Transverse colon (tissue), 4 donors: ENCODE results near the gene FZD10. TPM values are rescaled to one million over a fixed set of nuclear protein-coding genes. Genes with fewer than 3 reads are reported as not detected.

Experiments
- DNase-seq: peaks from one replicate; pipeline ENCODE4 v3.0.0-alpha.2; 2019
- H3K27ac ChIP-seq, 4 donors: fragments of 200-600 bp; sonication (generic); 2 replicates each; pipeline ENCODE4 v1.5.1; 2016 to 2018; ENCODE audit warnings: inconsistent platforms in 4 of 4
- H3K27me3 ChIP-seq: fragments of 200-600 bp; sonication (generic); 2 replicates; pipeline ENCODE4 v1.5.1; 2017; ENCODE audit warnings: inconsistent platforms
- H3K36me3 ChIP-seq, 4 donors: fragments of 200-600 bp; sonication (generic); 2 replicates each; pipeline ENCODE4 v1.5.1; 2017 to 2019; ENCODE audit warnings: inconsistent platforms in 4 of 4
- H3K4me1 ChIP-seq, 4 donors: fragments of 200-600 bp; sonication (generic); 2 replicates each; pipeline ENCODE4 v1.5.1; 2017 to 2020; ENCODE audit warnings: inconsistent platforms in 4 of 4
- H3K4me3 ChIP-seq, 4 donors: fragments of 200-600 bp; sonication (generic); 1 replicate in 1 of 4; 2 replicates in 3 of 4; pipeline versions ENCODE4 v1.5.1 to v1.6.1; 2017 to 2019; ENCODE audit warnings: inconsistent platforms in 4 of 4
- H3K9me3 ChIP-seq, 2 donors: fragments of 200-600 bp; sonication (generic); 2 replicates each; pipeline ENCODE4 v1.5.1; 2017 to 2019; ENCODE audit warnings: inconsistent platforms in 2 of 2
- CTCF ChIP-seq, 5 experiments: fragments of 200-600 bp in 3 of 5; fragments of 450-650 bp in 2 of 5; sonication (generic) in 3 of 5; IDR thresholded peaks; 1 replicate in 2 of 5; 2 replicates in 3 of 5; pipeline ENCODE4 v1.5.1; 2016 to 2017; ENCODE audit warnings: antibody characterized with exemption in 5 of 5, inconsistent platforms in 3 of 5, mild to moderate bottlenecking in 2 of 5, moderate library complexity in 1 of 5
- EP300 ChIP-seq: sonication (generic); formaldehyde crosslinking; IDR thresholded peaks from one replicate; pipeline ENCODE4 v1.6.1; 2017; ENCODE audit warnings: antibody characterized with exemption, low read depth
- POLR2A ChIP-seq: fragments of 450-650 bp; IDR thresholded peaks from one replicate; pipeline ENCODE4 v1.6.1; 2016; ENCODE audit warnings: antibody characterized with exemption, mild to moderate bottlenecking, moderate library complexity
- POLR2AphosphoS5 ChIP-seq, 3 donors: sonication (generic); formaldehyde crosslinking; IDR thresholded peaks; one replicate each; pipeline ENCODE4 v1.6.1; 2016; ENCODE audit warnings: antibody characterized with exemption in 3 of 3
- WGBS, 2 donors: methylation state at CpG; one replicate each; pipeline ENCODE4 v1.1.5; 2018; ENCODE audit warnings: low coverage in 1 of 2; 5-methylcytosine and 5-hydroxymethylcytosine counted together
- in situ Hi-C, 4 donors: fragments of 200-750 bp; cut with MboI; loops; one replicate each; pipeline versions ENCODE4 v1.15.0 to v1.15.1; 2017; ENCODE audit warnings: low sequenced_read_pairs in 3 of 4, low pct_ligation_motif_present in 1 of 4, low pct_unique_long_range_greater_than_20kb in 1 of 4
- intact Hi-C: fragments of 100-400 bp; cut with DNase I; formaldehyde crosslinking; loops from one replicate; pipeline ENCODE4 v1.15.1; 2023; ENCODE audit warnings: low total_unique reads
- total RNA-seq, 4 donors: library from RNA; depleted of rRNA; stranded (reverse); fragments of >200 nt; gene quantifications; one replicate each; pipeline ENCODE4 v1.1.0, GENCODE V29; 2016

Gene FZD10
- total RNA-seq, 4 donors from 2014 or later, result 0.32 to 0.68 TPM; not detected in 2

GRCh38 chr12:130156652-130157275 is 5.5 kb upstream of the FZD10 start:
- 74% methylated on average over 7 to 13 of the region's 13 CpGs for WGBS, 2 donors
- Histone ChIP-seq H3K36me3 (no peaks in the 10 kb centered on the region), H3K9me3 (no peaks in the 10 kb centered on the region), H3K4me1 (peaks cover 0 to 14% (median 7%) of the 10 kb centered on the region in 4 donors), H3K27me3 (peaks cover 47% of the 10 kb centered on the region), H3K27ac (no peak overlapping the region), H3K4me3 (no peak overlapping the region)
- in situ Hi-C loops (no loop called here), intact Hi-C loops (no loop called here)
- TF ChIP-seq CTCF (IDR thresholded peaks at IDR 0.05) (no peak), POLR2AphosphoS5 (IDR thresholded peaks at IDR 0.05) (no peak), POLR2A (no peak), EP300 (no peak)
- DNase-seq, result no peak

GRCh38 chr12:130157998-130158753 is 4.1 kb upstream of the FZD10 start:
- Histone ChIP-seq H3K4me3 (no peak overlapping the region), H3K27ac (no peak overlapping the region), H3K36me3 (no peaks in the 10 kb centered on the region), H3K4me1 (peaks cover 0 to 19% (median 9%) of the 10 kb centered on the region in 4 donors), H3K27me3 (peaks cover 61% of the 10 kb centered on the region), H3K9me3 (no peaks in the 10 kb centered on the region)
- 39 to 53% methylated on average over 10 to 15 of the region's 15 CpGs for WGBS, 2 donors
- in situ Hi-C loops (no loop called here), intact Hi-C loops (no loop called here)
- no peak for TF ChIP-seq POLR2A
- TF ChIP-seq CTCF (IDR thresholded peaks at IDR 0.05), result no peak
- no peak for TF ChIP-seq EP300
- TF ChIP-seq POLR2AphosphoS5 (IDR thresholded peaks at IDR 0.05), result no peak
- no peak for DNase-seq

DNA sequence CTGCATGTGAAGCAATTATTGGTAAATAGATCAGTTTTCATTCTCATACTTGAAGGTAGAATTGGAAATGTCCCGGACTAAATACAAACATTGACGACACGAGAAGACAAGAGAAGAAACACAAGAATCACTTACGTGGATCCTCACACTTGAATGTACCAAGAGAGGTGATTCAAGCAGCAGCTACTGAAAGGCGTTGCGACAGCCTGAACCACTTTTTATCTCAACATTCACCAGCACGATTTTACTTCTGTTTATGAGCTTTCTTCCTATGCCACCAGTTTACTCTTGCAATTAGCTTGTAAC is 3.6 kb upstream of the FZD10 start:
- H3K4me3 ChIP-seq, result no peak overlapping the region
- no peaks in the 10 kb centered on the region for H3K36me3 ChIP-seq
- no peaks in the 10 kb centered on the region for H3K9me3 ChIP-seq
- DNase-seq, result no peak
- 20 to 40% methylated on average over 1 to 7 of the region's 7 CpGs for WGBS, 2 donors
- no peak overlapping the region for H3K27ac ChIP-seq
- intact Hi-C loops, result no loop called here
- H3K4me1 ChIP-seq, result peaks cover 0 to 20% (median 9%) of the 10 kb centered on the region in 4 donors
- peaks cover 66% of the 10 kb centered on the region for H3K27me3 ChIP-seq
- TF ChIP-seq POLR2A, result no peak
- TF ChIP-seq EP300, result no peak
- TF ChIP-seq CTCF (IDR thresholded peaks at IDR 0.05), result no peak
- TF ChIP-seq POLR2AphosphoS5 (IDR thresholded peaks at IDR 0.05), result no peak
- in situ Hi-C loops, result no loop called here

- peaks cover 82% of the 10 kb centered on the region for H3K27me3 ChIP-seq
- H3K36me3 ChIP-seq, result no peaks in the 10 kb centered on the region
- in situ Hi-C loops (no loop called here), intact Hi-C loops (no loop called here)
- DNase-seq, result no peak
- no peak overlapping the region for H3K27ac ChIP-seq
- no peak for TF ChIP-seq EP300
- no peak for TF ChIP-seq POLR2AphosphoS5 (IDR thresholded peaks at IDR 0.05)
- no peak for TF ChIP-seq CTCF (IDR thresholded peaks at IDR 0.05)
- no peak for TF ChIP-seq POLR2A
- H3K9me3 ChIP-seq, result no peaks in the 10 kb centered on the region
- H3K4me3 ChIP-seq, result no peak overlapping the region
- peaks cover 0 to 20% (median 9%) of the 10 kb centered on the region in 4 donors for H3K4me1 ChIP-seq
- 15 to 31% methylated on average over 5 to 7 of the region's 7 CpGs for WGBS, 2 donors
Observed at GRCh38 chr12:130160306-130160705, 2.0 kb upstream of the FZD10 start.
